GM21529 (cell line): ENCODE data around the gene PRKD1.

Experiments
- ATAC-seq: cut with Tn5 transposase; IDR thresholded peaks from one replicate; pipeline ENCODE4 v1.9.1; 2021; ENCODE audit not compliant: unreplicated experiment

PRKD1 gene

DNA sequence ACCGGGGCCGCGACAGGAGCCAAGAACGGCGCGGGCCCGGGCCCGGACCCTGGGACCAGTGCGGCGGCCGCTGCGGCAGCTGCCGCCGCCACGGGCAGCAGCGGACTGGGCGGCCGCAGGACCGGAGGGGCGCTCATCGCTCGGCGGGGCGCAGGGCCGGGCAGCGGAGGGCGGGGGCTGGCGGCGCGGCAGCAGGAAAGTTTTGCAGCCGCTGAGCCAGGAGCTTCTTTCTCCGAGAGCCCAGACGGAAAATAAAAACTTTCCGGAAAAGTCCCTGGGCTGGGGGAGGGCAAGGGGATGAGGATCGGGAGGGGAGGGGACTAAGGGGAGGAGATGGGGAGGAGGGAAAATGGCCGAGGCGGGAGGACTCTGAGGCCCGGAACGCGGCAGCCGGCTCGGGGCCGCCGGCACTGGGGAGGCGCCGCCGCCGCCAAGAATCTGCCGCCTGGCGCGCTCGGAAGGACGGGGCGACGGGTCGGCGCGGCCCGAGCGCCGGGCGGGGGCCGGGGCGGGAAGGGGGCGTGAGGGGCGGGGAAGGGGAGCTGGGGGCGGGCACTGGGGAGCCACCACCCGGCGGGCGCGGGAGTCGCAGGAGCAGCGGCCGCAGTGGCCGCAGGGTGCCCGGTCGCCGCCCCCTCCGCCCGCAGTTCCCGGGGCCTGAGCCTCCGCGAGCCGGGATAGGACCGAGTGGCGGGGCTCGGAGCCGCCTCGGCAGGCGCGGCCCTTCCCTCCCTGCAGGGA lies at the start of gene PRKD1:
Gene PRKD1, minus strand, starts transcription at position 472 of the 741 bp plus-strand sequence.
- ATAC-seq, result no peak

DNA sequence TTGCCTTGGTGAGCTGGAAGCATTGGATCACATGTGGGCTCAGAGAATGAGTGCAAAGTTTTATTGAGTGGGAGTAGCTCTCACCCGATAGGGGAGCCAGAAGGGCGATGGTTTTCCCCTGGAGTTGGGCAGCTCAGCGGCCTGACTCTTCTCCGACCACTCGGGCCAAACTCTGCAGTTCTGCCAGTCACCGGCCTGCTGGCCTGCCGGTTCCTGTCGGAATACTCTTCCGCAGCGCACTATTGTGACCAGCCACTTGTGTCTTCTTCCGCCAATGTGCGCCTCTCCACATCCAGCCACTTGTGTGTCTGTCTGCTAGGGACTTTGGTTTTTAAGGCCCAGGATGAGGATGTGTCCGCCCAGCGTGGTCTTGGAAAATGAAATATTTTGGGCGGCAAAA lies 43.5 kb upstream of the PRKD1 start:
- no peak for ATAC-seq

DNA sequence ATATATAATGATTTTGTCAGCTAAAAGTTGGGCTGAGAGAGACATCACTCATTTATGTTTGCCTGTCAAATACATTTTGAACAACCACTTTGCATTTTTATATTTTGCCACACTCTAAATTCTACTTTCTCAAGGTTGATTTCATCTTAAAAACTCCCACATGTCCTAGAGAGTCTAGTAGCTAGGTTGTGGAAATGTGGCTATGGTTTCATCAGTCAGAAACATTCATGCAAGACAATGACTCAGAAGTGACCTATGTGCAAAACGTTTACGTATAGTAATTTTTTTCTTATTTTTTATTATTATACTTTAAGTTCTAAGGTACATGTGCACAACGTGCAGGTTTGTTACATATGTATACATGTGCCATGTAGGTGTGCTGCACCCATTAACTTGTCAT lies 27.4 kb upstream of the PRKD1 start:
- no peak for ATAC-seq

DNA sequence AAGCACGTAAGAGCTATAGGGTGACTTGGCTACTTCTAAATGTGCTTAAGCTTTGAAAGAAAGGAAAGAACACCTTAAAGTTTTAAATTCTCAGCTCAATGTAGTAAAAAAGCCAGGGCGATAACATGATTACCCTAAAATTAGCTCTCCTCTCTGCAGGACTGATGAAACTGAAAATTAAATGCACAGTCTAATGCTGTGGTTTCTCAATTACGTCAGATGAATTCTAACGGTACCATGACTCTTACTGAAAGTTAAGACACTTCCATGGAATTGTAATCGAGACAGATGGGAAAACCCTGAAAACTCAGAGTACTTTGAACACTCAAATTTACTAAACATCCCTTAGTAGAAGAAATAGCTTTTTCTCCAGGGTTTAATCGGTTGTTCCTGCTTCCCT lies 25.9 kb upstream of the PRKD1 start:
- no peak for ATAC-seq

DNA sequence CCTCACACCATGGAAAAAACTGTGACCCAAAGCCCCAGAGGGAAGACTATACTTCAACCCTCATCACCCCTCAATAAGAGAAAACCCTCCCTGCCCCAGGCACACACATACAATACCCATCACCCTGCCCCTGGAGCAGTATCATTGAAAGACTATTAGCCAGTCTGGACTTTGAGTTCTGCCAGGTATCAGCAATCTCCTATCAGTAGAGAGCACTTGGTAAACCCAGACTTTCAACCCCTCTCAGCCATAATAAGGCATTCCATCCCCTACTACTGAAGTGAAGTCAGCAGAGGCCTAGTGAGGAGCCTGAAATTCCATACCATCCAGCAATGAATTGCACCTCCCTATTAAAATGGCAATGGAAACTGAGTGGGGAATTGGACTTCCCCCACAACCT lies 16.4 kb upstream of the PRKD1 start:
- no peak for ATAC-seq

DNA sequence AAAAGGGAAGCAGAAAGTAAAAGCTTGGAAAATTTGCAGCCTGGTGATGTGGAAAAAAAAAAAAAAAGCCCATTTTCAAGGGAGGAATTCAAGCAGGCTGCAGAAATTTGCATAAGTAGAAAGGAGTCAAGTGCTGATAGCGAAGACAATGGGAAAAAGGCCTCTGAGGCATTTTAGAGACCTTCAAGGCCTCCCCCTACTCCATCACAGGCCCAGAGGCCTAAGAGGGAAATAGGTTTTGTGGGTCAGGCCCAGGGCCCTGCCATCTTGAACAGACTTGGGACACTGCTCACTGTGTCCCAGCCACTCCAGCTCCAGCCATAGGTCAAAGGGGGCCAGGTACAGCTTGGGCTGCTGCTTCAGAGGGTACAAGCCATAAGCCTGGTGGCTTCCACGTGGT lies 13.8 kb upstream of the PRKD1 start:
- no peak for ATAC-seq

DNA sequence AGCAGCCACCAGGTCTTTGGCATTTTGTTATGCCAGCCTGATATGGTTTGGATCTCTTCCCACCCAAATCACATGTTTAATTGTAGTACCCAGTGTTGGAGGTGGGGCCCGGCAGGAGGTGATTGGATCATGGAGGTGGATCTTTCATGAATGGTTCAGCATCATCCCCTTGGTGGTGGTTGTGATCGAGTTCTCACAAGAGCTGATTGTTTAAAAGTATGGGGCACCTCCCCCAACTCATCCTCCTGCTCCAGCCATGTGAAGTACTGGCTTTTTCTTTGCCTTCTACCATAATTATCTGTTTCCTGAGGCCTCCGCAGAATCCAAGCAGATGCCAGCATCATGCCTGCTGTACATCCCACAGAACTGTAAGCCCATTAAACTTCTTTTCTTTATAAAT lies 12.8 kb upstream of the PRKD1 start:
- ATAC-seq, result no peak

DNA sequence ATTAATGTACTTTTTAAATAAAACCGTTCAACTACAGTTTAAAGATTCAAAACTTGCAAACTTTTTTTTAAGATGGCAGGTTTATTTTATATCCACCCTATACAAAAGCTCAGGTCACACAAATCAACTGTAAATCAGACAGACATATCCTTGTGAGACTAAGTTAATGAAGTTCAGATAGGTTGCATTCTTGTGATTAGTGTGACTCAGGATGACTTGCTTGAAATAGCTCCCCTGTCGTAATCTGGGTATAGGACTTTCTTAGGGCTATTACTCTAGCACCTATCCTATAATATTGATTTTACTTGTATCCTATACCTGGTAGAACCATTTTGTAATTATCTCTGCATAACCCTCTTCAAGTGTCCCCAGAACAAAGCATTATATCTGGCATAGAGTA lies 9.5 kb upstream of the PRKD1 start:
- no peak for ATAC-seq

DNA sequence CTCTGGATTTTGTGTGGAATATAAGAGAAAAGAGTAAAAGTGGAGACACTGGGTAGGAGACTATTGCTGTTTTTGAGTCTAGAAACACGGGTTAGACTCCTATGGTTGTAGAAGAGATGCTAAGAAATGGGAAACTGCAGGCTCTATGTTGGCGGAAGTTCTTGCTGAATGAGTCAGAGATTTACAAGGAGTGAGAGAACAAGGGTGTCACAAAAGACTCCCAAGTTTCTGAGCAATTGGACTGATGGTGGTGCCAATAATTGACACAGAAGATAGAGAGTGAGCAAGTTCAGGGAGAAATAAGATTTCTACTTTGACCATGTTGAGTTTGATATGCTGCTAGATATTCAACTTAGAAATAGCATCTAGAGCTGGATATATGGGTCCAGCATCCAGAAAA lies 2.6 kb upstream of the PRKD1 start:
- ATAC-seq, result no peak

DNA sequence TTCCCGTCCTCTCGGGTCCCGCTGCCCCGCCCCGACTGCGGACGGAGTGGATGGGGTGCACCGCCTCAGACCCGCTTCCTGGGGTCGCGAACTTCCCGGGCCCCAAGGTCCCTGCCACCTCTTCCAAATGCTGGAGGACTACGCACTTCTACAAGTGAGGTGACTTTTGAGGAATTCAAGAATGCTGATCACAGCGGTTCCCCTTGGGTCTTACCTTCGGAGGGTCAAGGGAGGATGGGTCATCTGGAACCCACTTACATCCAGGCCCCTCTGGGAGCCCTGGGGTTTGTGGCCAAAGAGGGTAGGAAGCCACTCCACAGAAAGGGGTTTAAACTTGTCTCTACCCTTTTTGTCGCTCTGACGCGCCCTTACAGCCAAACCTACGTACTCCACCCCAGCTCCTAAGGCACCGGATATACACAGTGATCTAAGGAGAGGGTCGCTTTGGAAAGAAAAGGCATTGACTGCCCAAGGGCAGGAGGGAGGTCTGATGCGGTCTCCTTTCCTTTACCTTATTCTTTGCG lies 532 bp upstream of the PRKD1 start:
- ATAC-seq, result no peak

DNA sequence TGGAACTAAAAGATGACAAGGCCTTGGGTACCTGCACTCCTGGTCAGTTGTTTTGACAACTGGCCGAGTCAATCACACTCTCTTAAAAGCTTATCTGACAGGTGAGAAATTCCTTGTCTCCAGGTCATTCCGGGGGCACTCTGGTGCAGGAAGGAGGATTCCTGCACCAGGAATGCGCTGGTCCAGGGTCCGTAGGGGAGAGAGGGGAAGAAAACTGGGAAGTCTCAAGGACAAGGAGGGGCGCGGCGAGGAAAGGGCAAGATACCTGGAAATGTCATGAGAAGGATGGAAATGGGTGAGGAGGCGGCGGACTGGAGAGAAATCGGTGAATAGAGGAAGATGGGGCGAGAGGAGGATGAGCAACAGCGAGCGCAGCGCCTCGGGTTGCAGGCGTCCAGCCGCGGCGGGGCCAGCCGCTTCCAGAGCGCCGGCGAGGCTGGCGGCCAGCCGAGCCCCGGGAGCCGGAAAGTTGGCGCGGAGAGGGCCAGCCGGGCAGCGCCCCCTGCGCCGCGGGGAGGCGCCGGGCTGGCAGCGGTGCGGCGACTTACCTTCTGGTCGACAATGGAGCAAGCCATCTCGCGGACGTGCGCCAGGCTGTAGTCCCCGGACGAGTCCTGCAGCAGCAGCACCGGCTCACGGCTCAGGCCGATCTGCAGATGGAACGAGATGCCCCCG lies 809 bp downstream of the PRKD1 start:
- no peak for ATAC-seq

DNA sequence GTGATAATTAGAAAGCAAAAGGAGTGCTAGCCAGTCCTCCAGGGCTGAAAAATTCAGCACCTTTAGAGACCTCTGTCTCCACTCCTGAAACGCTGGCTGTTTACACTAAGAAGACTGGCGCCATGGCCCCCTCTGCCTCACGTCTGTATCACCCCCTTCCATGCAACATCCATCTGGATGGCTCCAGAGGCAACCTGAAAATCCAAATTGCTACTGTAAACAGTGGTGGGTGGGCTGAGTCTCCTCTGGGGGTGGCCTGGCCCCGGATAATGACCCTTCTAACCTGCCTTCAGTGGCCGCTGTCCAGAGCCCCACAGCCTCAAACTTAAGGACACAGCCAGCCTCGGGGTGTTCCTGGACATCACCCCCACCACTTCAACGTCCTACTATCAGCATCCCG lies 1.4 kb downstream of the PRKD1 start:
- ATAC-seq, result no peak

DNA sequence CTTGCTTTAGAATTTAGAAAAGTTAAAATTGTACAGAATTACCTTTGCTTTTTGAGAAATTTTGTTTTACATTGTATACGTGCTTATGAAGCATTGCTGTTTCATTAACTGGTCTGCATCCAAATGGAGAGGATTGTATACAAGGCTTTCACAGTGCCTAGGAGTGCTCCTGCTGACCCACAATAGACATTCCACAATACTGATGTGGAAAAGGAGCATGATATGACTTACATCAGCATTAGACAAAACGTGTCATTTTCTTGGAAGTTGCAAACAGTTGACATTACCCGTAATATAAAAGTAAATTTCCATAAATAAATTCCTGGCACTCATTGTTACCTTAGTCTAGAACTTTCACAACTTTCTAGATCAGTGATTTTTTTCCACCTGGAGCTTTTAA lies 1.9 kb downstream of the PRKD1 start:
- no peak for ATAC-seq

DNA sequence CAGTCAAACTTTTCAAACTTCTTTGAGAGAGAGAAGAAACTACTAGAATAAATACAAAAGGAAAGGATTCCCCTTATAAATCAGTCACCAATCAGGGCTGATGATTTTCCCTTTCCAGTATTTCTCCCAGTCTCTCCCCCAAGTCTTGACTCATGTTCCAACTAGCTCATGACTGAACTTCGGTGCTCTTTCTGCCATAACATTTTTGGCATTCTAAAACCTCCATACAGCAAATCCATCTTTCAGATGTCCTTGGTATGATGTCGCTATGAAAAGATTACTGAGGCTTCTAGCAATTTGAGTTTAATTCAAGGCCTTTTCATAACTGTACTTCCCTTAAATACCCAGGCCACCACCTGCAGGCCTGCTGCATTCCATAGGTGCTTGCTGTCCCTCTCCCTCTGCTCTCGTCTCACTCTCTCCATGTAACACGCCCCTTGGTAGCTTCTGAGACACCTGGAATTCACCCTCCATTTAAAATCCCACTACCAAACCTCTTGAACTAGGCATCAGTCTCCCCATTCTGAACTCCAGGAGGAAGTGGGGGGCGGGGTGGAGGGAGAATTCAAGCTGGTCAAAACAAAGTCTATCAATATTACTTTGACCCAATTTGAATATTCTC lies 2.4 kb downstream of the PRKD1 start:
- no peak for ATAC-seq

DNA sequence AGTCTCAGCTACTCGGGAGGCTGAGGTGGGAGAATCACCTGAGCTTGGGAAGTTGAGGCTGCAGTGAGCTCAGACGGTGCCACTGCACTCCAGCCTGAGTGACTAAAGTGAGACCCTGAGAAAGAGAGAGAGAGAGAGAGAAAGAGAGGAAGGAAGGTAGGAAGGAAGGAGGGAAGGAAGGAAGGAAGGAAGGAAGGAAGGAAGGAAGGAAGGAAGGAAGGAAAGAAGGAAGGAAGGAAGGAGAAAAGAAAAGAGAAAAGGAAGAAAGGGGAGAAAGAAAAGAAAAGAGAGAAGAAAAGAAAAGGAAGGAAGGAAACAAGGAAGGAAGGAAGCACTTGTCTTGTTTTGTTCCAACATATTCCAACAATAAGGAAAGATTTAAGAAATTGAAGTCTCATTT lies 7.8 kb downstream of the PRKD1 start:
- ATAC-seq, result no peak

DNA sequence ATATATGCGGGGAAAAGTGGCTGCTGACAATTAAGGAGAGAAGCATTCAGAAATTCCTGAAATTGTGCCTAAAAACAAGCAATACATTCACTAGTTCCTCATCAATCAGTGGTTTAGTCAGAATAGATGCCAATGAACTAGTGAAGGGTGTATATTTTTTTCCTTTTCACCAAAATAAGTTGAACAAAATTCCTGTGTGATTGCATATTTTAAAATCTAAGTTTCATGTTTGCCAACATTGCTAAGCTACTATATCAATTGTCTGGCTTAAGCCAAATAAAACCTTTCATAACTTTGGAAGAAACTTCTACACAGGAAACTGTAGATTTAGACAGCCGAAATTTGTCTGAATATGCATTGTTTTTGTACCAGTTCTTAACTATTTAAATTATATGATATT lies 8.7 kb downstream of the PRKD1 start:
- ATAC-seq, result no peak

DNA sequence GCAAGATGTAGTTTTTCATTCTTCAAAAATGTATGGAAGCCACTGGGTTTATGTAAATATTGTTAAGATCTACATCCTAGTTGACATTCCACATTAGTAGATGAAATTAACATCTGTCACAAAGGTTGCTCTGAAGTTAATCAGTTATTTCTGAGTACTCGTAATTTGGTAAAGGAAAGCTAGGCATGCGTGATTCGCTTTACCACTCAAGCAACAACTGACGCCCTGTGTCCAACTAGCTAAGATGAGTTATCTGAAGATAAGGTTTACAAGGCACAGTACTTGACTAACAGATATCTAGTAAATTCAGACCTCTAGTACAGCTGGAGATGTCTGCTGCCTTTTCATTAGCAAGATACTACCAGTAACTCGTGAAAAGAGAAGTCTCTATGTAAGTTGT lies 14.1 kb downstream of the PRKD1 start:
- ATAC-seq, result no peak

DNA sequence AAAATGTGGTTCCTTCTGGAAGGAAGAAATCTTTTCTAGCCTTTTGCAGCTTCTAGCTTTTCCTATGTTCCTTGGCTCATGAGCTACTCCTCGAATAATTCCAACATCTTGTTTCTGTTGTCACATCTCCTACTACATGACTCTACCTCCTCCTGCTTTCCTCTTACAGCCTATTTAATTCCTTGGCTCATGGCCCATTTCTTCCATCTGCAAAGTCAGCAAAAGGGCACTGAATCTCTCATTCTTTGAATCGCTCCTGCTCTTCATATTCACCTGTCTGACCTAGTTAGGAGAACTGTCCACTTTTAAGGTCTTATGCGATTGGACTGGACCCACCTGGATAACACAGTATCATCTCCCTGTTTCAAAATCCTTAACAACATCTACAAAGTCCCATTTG lies 15.8 kb downstream of the PRKD1 start:
- no peak for ATAC-seq

DNA sequence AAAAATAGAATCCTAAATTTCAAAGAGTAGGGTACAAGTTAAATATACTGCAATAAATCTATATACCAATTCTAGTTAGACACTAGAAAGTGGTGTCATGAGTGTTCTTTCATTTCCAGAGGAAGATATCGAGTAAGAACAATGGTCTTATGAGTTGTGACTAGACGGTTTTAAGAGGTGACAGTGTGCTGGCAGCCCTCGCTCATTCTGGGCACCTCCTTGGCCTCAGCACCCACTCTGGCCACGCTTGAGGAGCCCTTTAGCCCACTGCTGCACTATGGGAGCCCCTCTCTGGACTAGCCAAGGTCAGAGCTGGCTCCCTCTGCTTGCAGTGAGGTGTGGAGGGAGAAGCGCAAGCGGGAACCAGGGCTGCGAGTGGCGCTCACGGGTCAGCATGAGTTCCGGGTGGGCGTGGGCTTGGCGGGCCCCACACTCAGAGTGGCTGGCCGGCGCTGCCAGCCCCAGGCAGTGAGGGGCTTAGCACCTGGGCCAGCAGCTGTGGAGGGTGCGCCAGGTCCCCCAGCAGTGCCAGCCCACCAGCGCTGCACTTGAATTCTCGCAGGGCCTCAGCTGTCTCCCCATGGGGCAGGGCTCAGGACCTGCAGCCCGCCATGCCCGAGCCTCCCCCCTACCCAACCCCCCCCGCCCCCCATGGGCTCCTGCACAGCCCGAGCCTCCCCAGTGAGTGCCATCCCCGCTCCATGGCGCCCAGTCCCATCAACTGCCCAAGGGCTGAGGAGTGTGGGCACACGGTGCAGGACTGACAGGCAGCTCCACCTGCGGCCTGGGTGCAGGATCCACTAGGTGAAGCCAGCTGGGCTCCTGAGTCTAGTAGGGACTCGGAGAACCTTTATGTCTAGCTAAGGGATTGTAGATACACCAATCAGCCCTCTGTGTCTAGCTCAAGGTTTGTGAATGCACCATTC lies 18.7 kb downstream of the PRKD1 start:
- ATAC-seq, result no peak

DNA sequence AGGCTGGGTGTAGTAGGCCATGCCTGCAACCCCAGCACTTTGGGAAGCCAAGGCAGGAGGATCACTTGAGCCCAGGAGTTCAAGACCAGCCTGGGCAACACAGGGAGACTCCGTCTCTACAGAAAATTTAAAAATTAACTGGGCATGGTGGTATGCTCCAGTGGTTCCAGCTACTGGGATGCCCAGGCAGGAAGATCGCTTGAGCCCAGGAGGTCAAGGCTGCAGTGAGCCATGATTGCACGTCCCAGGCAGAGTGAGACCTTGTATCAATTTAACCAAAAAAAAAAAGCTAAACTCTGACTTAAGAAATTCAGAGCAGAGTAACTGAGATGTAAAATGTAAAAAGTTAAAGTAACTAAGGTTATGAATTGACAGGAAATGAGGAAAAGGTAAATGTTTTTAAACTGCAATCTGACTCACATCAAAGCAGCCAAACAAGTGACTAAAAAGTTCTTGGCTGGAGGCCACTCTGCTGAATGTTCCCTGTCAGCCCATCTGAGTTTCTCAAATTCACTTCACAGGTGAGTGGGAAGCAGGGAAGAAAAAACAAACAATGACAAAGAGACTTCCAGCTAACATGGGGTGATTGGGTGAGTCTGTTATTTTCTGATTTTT lies 21.3 kb downstream of the PRKD1 start:
- ATAC-seq, result no peak

DNA sequence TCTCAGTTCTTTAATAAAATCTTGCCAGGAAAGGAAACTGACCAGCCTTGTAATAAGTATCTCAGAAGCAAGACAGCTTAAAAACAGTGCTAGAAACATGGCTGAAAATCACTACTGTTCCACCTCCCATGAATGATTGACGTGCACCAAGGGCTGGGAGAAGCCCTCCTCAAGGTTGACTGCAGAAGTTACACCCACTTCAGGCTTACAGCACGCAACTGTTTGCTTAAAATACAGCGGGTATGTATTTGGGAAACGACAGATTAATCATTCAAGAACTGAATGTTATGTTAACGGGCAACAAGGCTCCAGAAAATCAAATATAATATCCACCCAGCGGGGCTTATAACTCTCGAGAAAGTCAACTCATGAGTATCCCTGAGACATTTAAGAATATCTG lies 22.1 kb downstream of the PRKD1 start:
- ATAC-seq, result no peak
